NCI-H2227 treated with DMSO at 0.1 percent for 48 hours (cell line): ENCODE data around the gene IKBIP.
"Not testable (repeated sequence)": the region's sequence is repeated elsewhere in the genome, so short reads cannot be mapped to it uniquely, and the experiment has no call there.

Experiments
- DNase-seq: peaks from one replicate; lab custom pipeline; 2025; lab: John Stamatoyannopoulos, UW

Gene IKBIP

GRCh38 chr12:98637068-98637467, 7.5 kb downstream of the IKBIP start:
- no peak for DNase-seq

- DNase-seq: peak; percentile 31
Measured at GRCh38 chr12:98635657-98636323, 8.8 kb downstream of the IKBIP start.

GRCh38 chr12:98618952-98619351, 25.6 kb downstream of the IKBIP start:
- no peak for DNase-seq

- no peak for DNase-seq
Measured at GRCh38 chr12:98612696-98613334, 31.8 kb downstream of the IKBIP start.

GRCh38 chr12:98610596-98610995, 34.0 kb downstream of the IKBIP start:
- DNase-seq: no peak

GRCh38 chr12:98606359-98606988, 38.1 kb downstream of the IKBIP start:
- no peak for DNase-seq

- DNase-seq: no peak
Measured at GRCh38 chr12:98601924-98602323, 42.7 kb downstream of the IKBIP start.

- DNase-seq: not testable (repeated sequence)
Measured at GRCh38 chr12:98597313-98597712, 47.3 kb downstream of the IKBIP start.

GRCh38 chr12:98595243-98595988, 49.2 kb downstream of the IKBIP start:
- no peak for DNase-seq

GRCh38 chr12:98594050-98594835, 50.3 kb downstream of the IKBIP start:
- peak; percentile 70 for DNase-seq

- peak; percentile 98 for DNase-seq
Measured at GRCh38 chr12:98593351-98594049, 51.1 kb downstream of the IKBIP start, which contains the start of gene SLC25A3. SLC25A3 (plus strand) TSS chr12:98593686; CDS start chr12:98593979, 293 bp downstream.

GRCh38 chr12:98592825-98593322, 51.7 kb downstream of the IKBIP start:
- DNase-seq: peak; percentile 60

- DNase-seq: no peak
Measured at GRCh38 chr12:98591209-98591608, 53.4 kb downstream of the IKBIP start.

GRCh38 chr12:98587084-98587483, 57.5 kb downstream of the IKBIP start:
- no peak for DNase-seq

- DNase-seq: no peak
Measured at GRCh38 chr12:98582093-98582492, 62.5 kb downstream of the IKBIP start.

GRCh38 chr12:98581101-98581500, 63.5 kb downstream of the IKBIP start:
- DNase-seq: no peak

GRCh38 chr12:98580695-98581094, 63.9 kb downstream of the IKBIP start:
- DNase-seq: no peak

- DNase-seq: no peak
Measured at GRCh38 chr12:98579835-98580234, 64.8 kb downstream of the IKBIP start.

GRCh38 chr12:98579347-98579746, 65.2 kb downstream of the IKBIP start:
- peak; percentile 46 for DNase-seq

- DNase-seq: peak; percentile 46
Measured at GRCh38 chr12:98578821-98579220, 65.8 kb downstream of the IKBIP start.

GRCh38 chr12:98578392-98578791, 66.2 kb downstream of the IKBIP start:
- DNase-seq: no peak
